ENCODE measurements around the gene LRRC4C.

Gene LRRC4C

GRCh38 chr11:40328890-40329614 lies 1130.4 kb downstream of the LRRC4C start:
- no peak for DNase-seq

GRCh38 chr11:40323241-40323640 lies 1136.2 kb downstream of the LRRC4C start:
- DNase-seq, result no peak

GRCh38 chr11:40321537-40321936 lies 1137.9 kb downstream of the LRRC4C start:
- DNase-seq, result no peak

- no peak for DNase-seq
Measured at GRCh38 chr11:40316171-40316570, 1143.3 kb downstream of the LRRC4C start.

GRCh38 chr11:40315122-40315521 lies 1144.3 kb downstream of the LRRC4C start:
- DNase-seq, result no peak

GRCh38 chr11:40314327-40314726 lies 1145.1 kb downstream of the LRRC4C start:
- DNase-seq, result no peak

- peak; percentile 17 for DNase-seq
Measured at GRCh38 chr11:40306938-40307548, 1152.4 kb downstream of the LRRC4C start.

GRCh38 chr11:40302669-40303068 lies 1156.8 kb downstream of the LRRC4C start:
- DNase-seq, result no peak

- DNase-seq, result no peak
Measured at GRCh38 chr11:40295466-40295865, 1164.0 kb downstream of the LRRC4C start.

GRCh38 chr11:40294741-40295140 lies 1164.7 kb downstream of the LRRC4C start:
- DNase-seq, result no peak

- no peak for DNase-seq
Measured at GRCh38 chr11:40294349-40294735, 1165.1 kb downstream of the LRRC4C start.

GRCh38 chr11:40293655-40294348 lies 1165.7 kb downstream of the LRRC4C start:
- peak; percentile 59 for DNase-seq

- no peak for DNase-seq
Measured at GRCh38 chr11:40292721-40293508, 1166.5 kb downstream of the LRRC4C start.

- no peak for DNase-seq
Measured at GRCh38 chr11:40291741-40292140, 1167.7 kb downstream of the LRRC4C start.

- DNase-seq, result no peak
Measured at GRCh38 chr11:40291329-40291728, 1168.1 kb downstream of the LRRC4C start.

GRCh38 chr11:40290171-40290631 lies 1169.3 kb downstream of the LRRC4C start:
- DNase-seq, result no peak

- DNase-seq, result no peak
Measured at GRCh38 chr11:40289370-40289769, 1170.1 kb downstream of the LRRC4C start.

GRCh38 chr11:40287916-40288803 lies 1171.3 kb downstream of the LRRC4C start:
- DNase-seq, result no peak

- DNase-seq, result no peak
Measured at GRCh38 chr11:40286137-40286536, 1173.3 kb downstream of the LRRC4C start.

GRCh38 chr11:40285558-40285957 lies 1173.9 kb downstream of the LRRC4C start:
- DNase-seq, result no peak

GRCh38 chr11:40281052-40281580 lies 1178.3 kb downstream of the LRRC4C start:
- DNase-seq, result peak; percentile 21

Data from MV-4-11 (cell line).